HFFc6 (cell line): ENCODE data around the gene MAP3K9. TPM values are rescaled to one million over a fixed set of nuclear protein-coding genes. Genes with fewer than 3 reads are reported as not detected.

Source experiments
- DNase-seq: peaks from one replicate; pipeline ENCODE4 v3.0.0-alpha.2; 2018
- H3K27ac Mint-ChIP-seq: 2 replicates; pipeline ENCODE4 v1.8.0; 2020; ENCODE audit warnings: mild to moderate bottlenecking, mixed read lengths
- H3K27me3 Mint-ChIP-seq: 2 replicates; pipeline ENCODE4 v1.8.0; 2021; ENCODE audit warnings: mild to moderate bottlenecking, moderate library complexity, mixed read lengths; ENCODE audit not compliant: insufficient read depth
- H3K36me3 Mint-ChIP-seq: 2 replicates; pipeline ENCODE4 v1.8.0; 2021; ENCODE audit warnings: low read depth, mixed read lengths
- H3K4me1 Mint-ChIP-seq: 2 replicates; pipeline ENCODE4 v1.8.0; 2020; ENCODE audit warnings: low read depth, mixed read lengths
- H3K4me3 Mint-ChIP-seq: 2 replicates; pipeline ENCODE4 v1.8.0; 2020; ENCODE audit warnings: mild to moderate bottlenecking, moderate library complexity, mixed read lengths
- H3K9me3 Mint-ChIP-seq: 2 replicates; pipeline ENCODE4 v1.8.0; 2020; ENCODE audit warnings: mild to moderate bottlenecking, mixed read lengths
- total RNA-seq, 6 experiments: library from RNA; stranded (reverse); fragmentation: NEBNext Ultra II Directional; extraction: Animal tissue kit (Norgen Biotek cat#: 25700); gene quantifications; 2 replicates in 1 of 6; 3 replicates in 5 of 6; pipeline ENCODE4 v1.2.3, GENCODE V29; 2021
- TF ChIP-seq, protein P1 (sequence below): fragments of 200-600 bp; sonication (generic); IDR thresholded peaks from 2 replicates; pipeline ENCODE4 v1.5.0; 2021; ENCODE audit warnings: antibody characterized with exemption, mild to moderate bottlenecking

Gene MAP3K9
- total RNA-seq, 6 experiments from 2014 or later = 0.24 to 0.51 (median 0.31) TPM

DNA sequence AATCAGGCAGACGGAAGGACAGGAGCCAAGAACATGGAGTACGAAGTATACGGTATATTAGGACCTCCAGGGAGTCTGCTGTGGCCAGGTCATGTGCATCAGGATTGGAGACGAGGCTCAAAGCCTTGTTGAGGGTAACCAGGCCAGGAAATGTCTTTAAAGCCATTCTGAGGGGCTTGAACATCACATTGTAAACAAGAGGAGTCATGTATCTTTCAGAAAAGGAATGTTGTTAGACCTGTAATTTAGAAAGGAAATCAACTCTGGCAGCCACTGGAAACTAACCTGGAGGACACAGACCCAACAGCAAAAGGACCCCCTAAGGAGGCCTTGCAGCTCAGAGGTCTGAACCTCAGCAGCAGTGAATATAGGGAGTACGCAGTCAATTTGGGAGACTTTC, 7.5 kb downstream of the MAP3K9 start:
- Mint-ChIP-seq H3K4me3 (no peak overlapping the region), H3K27ac (no peak overlapping the region), H3K36me3 (no peaks in the 10 kb centered on the region)

GRCh38 chr14:70796551-70796950, 12.8 kb downstream of the MAP3K9 start:
- no peak for DNase-seq
- TF ChIP-seq, protein P1, sequence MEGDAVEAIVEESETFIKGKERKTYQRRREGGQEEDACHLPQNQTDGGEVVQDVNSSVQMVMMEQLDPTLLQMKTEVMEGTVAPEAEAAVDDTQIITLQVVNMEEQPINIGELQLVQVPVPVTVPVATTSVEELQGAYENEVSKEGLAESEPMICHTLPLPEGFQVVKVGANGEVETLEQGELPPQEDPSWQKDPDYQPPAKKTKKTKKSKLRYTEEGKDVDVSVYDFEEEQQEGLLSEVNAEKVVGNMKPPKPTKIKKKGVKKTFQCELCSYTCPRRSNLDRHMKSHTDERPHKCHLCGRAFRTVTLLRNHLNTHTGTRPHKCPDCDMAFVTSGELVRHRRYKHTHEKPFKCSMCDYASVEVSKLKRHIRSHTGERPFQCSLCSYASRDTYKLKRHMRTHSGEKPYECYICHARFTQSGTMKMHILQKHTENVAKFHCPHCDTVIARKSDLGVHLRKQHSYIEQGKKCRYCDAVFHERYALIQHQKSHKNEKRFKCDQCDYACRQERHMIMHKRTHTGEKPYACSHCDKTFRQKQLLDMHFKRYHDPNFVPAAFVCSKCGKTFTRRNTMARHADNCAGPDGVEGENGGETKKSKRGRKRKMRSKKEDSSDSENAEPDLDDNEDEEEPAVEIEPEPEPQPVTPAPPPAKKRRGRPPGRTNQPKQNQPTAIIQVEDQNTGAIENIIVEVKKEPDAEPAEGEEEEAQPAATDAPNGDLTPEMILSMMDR = no peak
- Mint-ChIP-seq H3K4me1 (no peaks in the 10 kb centered on the region), H3K27me3 (peaks cover 24% of the 10 kb centered on the region), H3K4me3 (no peak overlapping the region), H3K36me3 (no peaks in the 10 kb centered on the region), H3K27ac (no peak overlapping the region), H3K9me3 (no peaks in the 10 kb centered on the region)

More for the DNA sequence above, 7.5 kb downstream of the MAP3K9 start:
- no peak for DNase-seq
- Mint-ChIP-seq H3K4me1 (no peaks in the 10 kb centered on the region), H3K27me3 (peaks cover 11% of the 10 kb centered on the region), H3K9me3 (no peaks in the 10 kb centered on the region)
- TF ChIP-seq, protein P1 = no peak

- no peak for DNase-seq
- H3K4me3 Mint-ChIP-seq = no peak overlapping the region
- no peak overlapping the region for H3K27ac Mint-ChIP-seq
- no peaks in the 10 kb centered on the region for H3K36me3 Mint-ChIP-seq
- peaks cover 27% of the 10 kb centered on the region for H3K27me3 Mint-ChIP-seq
- H3K9me3 Mint-ChIP-seq = no peaks in the 10 kb centered on the region
- TF ChIP-seq, protein P1 = no peak
- peaks cover 5% of the 10 kb centered on the region for H3K4me1 Mint-ChIP-seq
These were observed 15.0 kb downstream of the MAP3K9 start for GRCh38 chr14:70794294-70794693.

GRCh38 chr14:70793637-70794036, 15.7 kb downstream of the MAP3K9 start:
- TF ChIP-seq, protein P1 = no peak
- no peaks in the 10 kb centered on the region for H3K36me3 Mint-ChIP-seq
- peaks cover 12% of the 10 kb centered on the region for H3K4me1 Mint-ChIP-seq
- H3K9me3 Mint-ChIP-seq = no peaks in the 10 kb centered on the region
- no peak for DNase-seq
- H3K4me3 Mint-ChIP-seq = no peak overlapping the region
- H3K27me3 Mint-ChIP-seq = peaks cover 26% of the 10 kb centered on the region
- no peak overlapping the region for H3K27ac Mint-ChIP-seq

DNA sequence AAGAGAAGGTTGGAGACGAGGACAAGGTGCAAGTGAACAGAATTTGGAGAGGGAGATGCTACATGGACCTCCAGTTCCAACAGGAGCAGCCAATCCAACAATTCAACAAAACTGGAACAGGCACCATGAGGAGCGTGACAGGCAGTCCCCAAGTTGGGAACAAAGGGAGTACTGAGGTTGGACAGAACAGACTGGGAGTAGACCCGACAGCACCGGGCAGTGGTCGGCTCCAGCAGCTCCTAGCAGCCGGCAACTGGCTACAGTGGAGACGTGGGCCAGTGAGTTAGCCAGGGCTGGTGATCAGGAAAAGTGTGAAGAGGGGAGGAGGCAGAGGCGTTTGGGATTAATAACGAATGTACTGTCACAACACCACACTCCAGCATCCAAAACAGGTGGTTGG, 16.4 kb downstream of the MAP3K9 start:
- peaks cover 23% of the 10 kb centered on the region for H3K27me3 Mint-ChIP-seq
- H3K4me1 Mint-ChIP-seq = peaks cover 18% of the 10 kb centered on the region
- no peak for DNase-seq
- H3K36me3 Mint-ChIP-seq = no peaks in the 10 kb centered on the region
- TF ChIP-seq, protein P1 = no peak
- no peak overlapping the region for H3K4me3 Mint-ChIP-seq
- no peaks in the 10 kb centered on the region for H3K9me3 Mint-ChIP-seq
- H3K27ac Mint-ChIP-seq = no peak overlapping the region

DNA sequence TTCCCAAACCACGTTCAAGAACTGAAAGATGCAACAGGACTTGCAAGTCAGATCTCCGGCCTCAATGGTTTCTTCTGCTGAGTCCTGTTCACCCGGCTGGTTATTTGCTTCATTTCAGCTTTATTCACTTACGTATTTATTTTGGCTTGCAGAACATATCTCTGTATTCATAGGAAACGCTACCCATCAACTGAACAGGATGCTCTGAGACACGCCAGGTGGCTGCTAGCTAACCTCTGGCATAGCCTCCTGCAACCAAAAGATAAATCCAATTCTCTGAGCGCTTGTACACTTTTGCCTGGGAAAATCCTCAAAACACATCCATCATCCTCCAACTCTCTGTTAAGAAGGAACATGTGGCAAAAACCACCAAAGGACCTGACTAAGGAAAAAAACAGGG, 17.3 kb downstream of the MAP3K9 start:
- Mint-ChIP-seq H3K27me3 (peaks cover 23% of the 10 kb centered on the region), H3K4me1 (peaks cover 18% of the 10 kb centered on the region), H3K27ac (no peak overlapping the region), H3K36me3 (no peaks in the 10 kb centered on the region), H3K4me3 (no peak overlapping the region), H3K9me3 (no peaks in the 10 kb centered on the region)
- no peak for DNase-seq
- TF ChIP-seq, protein P1 = no peak
